Hepatocyte (in vitro differentiated cells): Measurements from ENCODE around the gene PHTF1.

Experiments used
- CTCF ChIP-seq: fragments of 200-600 bp; sonication (generic); IDR thresholded peaks from 2 replicates; pipeline ENCODE4 v1.5.1; 2016; ENCODE audit warnings: antibody characterized with exemption, mild to moderate bottlenecking; ENCODE audit not compliant: poor library complexity
- EZH2phosphoT487 ChIP-seq: fragments of 200-600 bp; sonication (generic); IDR thresholded peaks from one replicate; pipeline ENCODE4 v1.6.1; 2018; ENCODE audit warnings: antibody characterized with exemption, mild to moderate bottlenecking, low read depth, moderate library complexity; ENCODE audit not compliant: unreplicated experiment, severe bottlenecking

- no peak for TF ChIP-seq CTCF
- no peak for TF ChIP-seq EZH2phosphoT487
Observed at GRCh38 chr1:113647164-113647563, 112.1 kb downstream of the PHTF1 start.
